GM20000 (cell line): ENCODE results near the gene RNF121.

Experiments used
- DNase-seq: peaks from one replicate; pipeline ENCODE4 v3.0.0; 2012; ENCODE audit warnings: low spot score
- TF ChIP-seq, protein P1 (sequence below): IDR thresholded peaks from 2 replicates; pipeline ENCODE4 v1.5.1; 2012; ENCODE audit warnings: mild to moderate bottlenecking, control low read depth; ENCODE audit errors: extremely low read depth, missing control alignments

RNF121 gene

GRCh38 chr11:72042064-72042745, 113.4 kb downstream of the RNF121 start:
- DNase-seq = no peak
- TF ChIP-seq, protein P1, sequence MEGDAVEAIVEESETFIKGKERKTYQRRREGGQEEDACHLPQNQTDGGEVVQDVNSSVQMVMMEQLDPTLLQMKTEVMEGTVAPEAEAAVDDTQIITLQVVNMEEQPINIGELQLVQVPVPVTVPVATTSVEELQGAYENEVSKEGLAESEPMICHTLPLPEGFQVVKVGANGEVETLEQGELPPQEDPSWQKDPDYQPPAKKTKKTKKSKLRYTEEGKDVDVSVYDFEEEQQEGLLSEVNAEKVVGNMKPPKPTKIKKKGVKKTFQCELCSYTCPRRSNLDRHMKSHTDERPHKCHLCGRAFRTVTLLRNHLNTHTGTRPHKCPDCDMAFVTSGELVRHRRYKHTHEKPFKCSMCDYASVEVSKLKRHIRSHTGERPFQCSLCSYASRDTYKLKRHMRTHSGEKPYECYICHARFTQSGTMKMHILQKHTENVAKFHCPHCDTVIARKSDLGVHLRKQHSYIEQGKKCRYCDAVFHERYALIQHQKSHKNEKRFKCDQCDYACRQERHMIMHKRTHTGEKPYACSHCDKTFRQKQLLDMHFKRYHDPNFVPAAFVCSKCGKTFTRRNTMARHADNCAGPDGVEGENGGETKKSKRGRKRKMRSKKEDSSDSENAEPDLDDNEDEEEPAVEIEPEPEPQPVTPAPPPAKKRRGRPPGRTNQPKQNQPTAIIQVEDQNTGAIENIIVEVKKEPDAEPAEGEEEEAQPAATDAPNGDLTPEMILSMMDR = no peak

GRCh38 chr11:72045849-72046248, 117.0 kb downstream of the RNF121 start:
- TF ChIP-seq, protein P1 = no peak

More at GRCh38 chr11:72045849-72046248, 117.0 kb downstream of the RNF121 start:
- no peak for DNase-seq
